ELF-1 (cell line): ENCODE measurements around the gene GABRG3.
"Not testable (repeated sequence)": the region's sequence is repeated elsewhere in the genome, so short reads cannot be mapped to it uniquely, and the experiment has no call there.

Experiments used
- DNase-seq: peaks from one replicate; pipeline ENCODE4 v3.0.0-alpha.2; 2016; ENCODE audit warnings: low read depth, low spot score

GABRG3 gene

GRCh38 chr15:27328186-27328585 lies 357.2 kb downstream of the GABRG3 start:
- no peak for DNase-seq

GRCh38 chr15:27328608-27329007 lies 357.6 kb downstream of the GABRG3 start:
- no peak for DNase-seq

GRCh38 chr15:27330326-27330725 lies 359.3 kb downstream of the GABRG3 start:
- DNase-seq: no peak

- DNase-seq: no peak
These were observed 365.7 kb downstream of the GABRG3 start for GRCh38 chr15:27336676-27337075.

GRCh38 chr15:27339138-27339537 lies 368.2 kb downstream of the GABRG3 start:
- DNase-seq: no peak

GRCh38 chr15:27341780-27342343 lies 370.9 kb downstream of the GABRG3 start:
- no peak for DNase-seq

GRCh38 chr15:27342991-27343390 lies 372.0 kb downstream of the GABRG3 start:
- DNase-seq: peak; percentile 40

- no peak for DNase-seq
These were observed 381.2 kb downstream of the GABRG3 start for GRCh38 chr15:27352136-27352535.

- DNase-seq: peak; percentile 63
These were observed 382.9 kb downstream of the GABRG3 start for GRCh38 chr15:27353856-27354255.

- peak; percentile 65 for DNase-seq
These were observed 387.9 kb downstream of the GABRG3 start for GRCh38 chr15:27358751-27359434.

GRCh38 chr15:27359586-27359985 lies 388.6 kb downstream of the GABRG3 start:
- no peak for DNase-seq

GRCh38 chr15:27360316-27360715 lies 389.3 kb downstream of the GABRG3 start:
- no peak for DNase-seq

- DNase-seq: no peak
These were observed 390.5 kb downstream of the GABRG3 start for GRCh38 chr15:27361438-27361837.

GRCh38 chr15:27365456-27365855 lies 394.5 kb downstream of the GABRG3 start:
- no peak for DNase-seq

GRCh38 chr15:27377391-27377790 lies 406.4 kb downstream of the GABRG3 start:
- not testable (repeated sequence) for DNase-seq

- peak; percentile 56 for DNase-seq
These were observed 411.5 kb downstream of the GABRG3 start for GRCh38 chr15:27382361-27383025.

GRCh38 chr15:27383726-27384125 lies 412.7 kb downstream of the GABRG3 start:
- no peak for DNase-seq

GRCh38 chr15:27392163-27392562 lies 421.2 kb downstream of the GABRG3 start:
- DNase-seq: no peak

GRCh38 chr15:27396521-27396920 lies 425.5 kb downstream of the GABRG3 start:
- no peak for DNase-seq

- no peak for DNase-seq
These were observed 426.0 kb downstream of the GABRG3 start for GRCh38 chr15:27396996-27397395.

GRCh38 chr15:27398631-27399161 lies 427.7 kb downstream of the GABRG3 start:
- no peak for DNase-seq

GRCh38 chr15:27399241-27399640 lies 428.3 kb downstream of the GABRG3 start:
- no peak for DNase-seq

GRCh38 chr15:27401471-27401870 lies 430.5 kb downstream of the GABRG3 start:
- DNase-seq: no peak
